Measurements from ENCODE around the gene NIPBL.

- TF ChIP-seq CTCF (IDR thresholded peaks at IDR 0.05) (no peak), POLR2A (IDR thresholded peaks at IDR 0.05) (no peak), POLR2AphosphoS5 (IDR thresholded peaks at IDR 0.05) (no peak)
These were observed 161.3 kb downstream of the NIPBL start for GRCh38 chr5:37037840-37038239.

Data from breast epithelium (tissue), 3 donors.